HepG2 (cell line): ENCODE results near the gene MAP2K2. TPM values are rescaled to one million over a fixed set of nuclear protein-coding genes. Genes with fewer than 3 reads are reported as not detected.

Source experiments
- ETV5 ChIP-seq: IDR thresholded peaks from 2 replicates; pipeline ENCODE4 v1.6.1; 2018; ENCODE audit warnings: missing biosample characterization, missing genetic modification reagents, inconsistent platforms, borderline replicate concordance
- GPN1 ChIP-seq: sonication (generic); formaldehyde crosslinking; IDR thresholded peaks from 2 replicates; pipeline ENCODE4 v1.5.1; 2020; ENCODE audit warnings: missing genetic modification reagents, borderline replicate concordance
- HNF4G ChIP-seq, 2 experiments: sonication (generic) in 1 of 2; formaldehyde crosslinking in 1 of 2; IDR thresholded peaks; 2 replicates each; pipeline versions ENCODE4 v1.4.0 to v1.6.1; 2011 to 2020; ENCODE audit warnings: borderline replicate concordance in 2 of 2, low read depth in 2 of 2, mild to moderate bottlenecking in 2 of 2, low read length in 1 of 2, missing genetic modification reagents in 1 of 2, moderate library complexity in 1 of 2
- HNRNPK ChIP-seq: fragments of 200-400 bp; formaldehyde crosslinking; IDR thresholded peaks from 2 replicates; pipeline ENCODE4 v1.6.1; 2018; ENCODE audit warnings: low read length, low read depth, moderate library complexity, mild to moderate bottlenecking; ENCODE audit not compliant: poor library complexity, severe bottlenecking
- JDP2 ChIP-seq: sonication (generic); formaldehyde crosslinking; IDR thresholded peaks from 2 replicates; pipeline ENCODE4 v1.8.1; 2022; ENCODE audit warnings: missing genetic modification reagents, borderline replicate concordance
- KDM5B ChIP-seq: sonication (generic); formaldehyde crosslinking; IDR thresholded peaks from 2 replicates; pipeline ENCODE4 v1.4.0; 2020; ENCODE audit warnings: missing genetic modification reagents, mild to moderate bottlenecking, borderline replicate concordance
- KDM6A ChIP-seq: IDR thresholded peaks from 2 replicates; pipeline ENCODE4 v1.6.1; 2016; ENCODE audit warnings: low read depth
- NFYB ChIP-seq: sonication (generic); formaldehyde crosslinking; IDR thresholded peaks from 2 replicates; pipeline ENCODE4 v1.4.0; 2020; ENCODE audit warnings: missing genetic modification reagents
- SMAD3 ChIP-seq: sonication (generic); formaldehyde crosslinking; IDR thresholded peaks from 2 replicates; pipeline ENCODE4 v1.4.0; 2020; ENCODE audit warnings: missing genetic modification reagents
- SMARCE1 ChIP-seq: fragments of 450-650 bp; IDR thresholded peaks from 2 replicates; pipeline ENCODE4 v1.6.1; 2017; ENCODE audit warnings: borderline replicate concordance
- SP2 ChIP-seq: sonication (generic); formaldehyde crosslinking; IDR thresholded peaks from 2 replicates; pipeline ENCODE4 v1.5.1; 2020; ENCODE audit warnings: mild to moderate bottlenecking, missing genetic modification reagents
- TARDBP ChIP-seq: sonication (generic); formaldehyde crosslinking; IDR thresholded peaks from 2 replicates; pipeline ENCODE4 v1.8.0; 2022; ENCODE audit warnings: mild to moderate bottlenecking, missing genetic modification reagents
- ZBTB7A ChIP-seq: sonication (generic); formaldehyde crosslinking; IDR thresholded peaks from 2 replicates; pipeline ENCODE4 v1.8.0; 2022; ENCODE audit warnings: mild to moderate bottlenecking, missing genetic modification reagents
- ZBTB7B ChIP-seq: sonication (generic); formaldehyde crosslinking; IDR thresholded peaks from 2 replicates; pipeline ENCODE4 v1.4.0; 2020; ENCODE audit warnings: missing genetic modification reagents
- ZNF34 ChIP-seq: sonication (generic); formaldehyde crosslinking; IDR thresholded peaks from 2 replicates; pipeline ENCODE4 v1.4.0; 2020; ENCODE audit warnings: mild to moderate bottlenecking, missing genetic modification reagents, borderline replicate concordance
- ZNF431 ChIP-seq: sonication (generic); formaldehyde crosslinking; IDR thresholded peaks from 2 replicates; pipeline ENCODE4 v1.9.0; 2022; ENCODE audit warnings: missing genetic modification reagents, low read depth, mild to moderate bottlenecking, borderline replicate concordance
- ZNF441 ChIP-seq: sonication (generic); formaldehyde crosslinking; IDR thresholded peaks from 2 replicates; pipeline ENCODE4 v1.7.0; 2021; ENCODE audit warnings: missing genetic modification reagents, borderline replicate concordance
- ZNF546 ChIP-seq: sonication (generic); formaldehyde crosslinking; conservative IDR thresholded peaks from 2 replicates; pipeline ENCODE4 v1.8.1; 2023; ENCODE audit warnings: mild to moderate bottlenecking, missing genetic modification reagents
- ZNF749 ChIP-seq: sonication (generic); formaldehyde crosslinking; IDR thresholded peaks from 2 replicates; pipeline ENCODE4 v1.8.0; 2022; ENCODE audit warnings: mild to moderate bottlenecking, missing genetic modification reagents, moderate library complexity, borderline replicate concordance
- polyA plus RNA-seq, 8 experiments: library from polyadenylated mRNA; depleted of rRNA in 3 of 8; stranded (reverse) in 7 of 8; unstranded in 1 of 8; fragments of >200 nt; fragmentation: Illumina TruSeq in 4 of 8; extraction: Trizol in 4 of 8; gene quantifications; 2 replicates each; pipeline versions ENCODE4 v1.2.1 to v1.2.3, GENCODE V29; 2011 to 2016; ENCODE audit warnings: low read depth in 4 of 8, missing spikeins in 1 of 8, mixed read lengths in 1 of 8; ENCODE audit not compliant: insufficient read depth in 1 of 8
- total RNA-seq, 5 experiments: library from RNA; depleted of rRNA; stranded (reverse); fragments of >200 nt; fragmentation: Illumina TruSeq; extraction: Trizol; gene quantifications; 2 replicates each; pipeline ENCODE4 v1.2.3, GENCODE V29; 2016; ENCODE audit warnings: low read depth in 1 of 5
- TF ChIP-seq, protein P1 (sequence below): sonication (generic); formaldehyde crosslinking; IDR thresholded peaks from 2 replicates; pipeline ENCODE4 v1.8.1; 2022; ENCODE audit warnings: low read depth, mild to moderate bottlenecking, missing genetic modification reagents
- TF ChIP-seq, protein P2 (sequence below): fragments of 450-650 bp; IDR thresholded peaks from 2 replicates; pipeline ENCODE4 v1.6.1; 2016

Gene MAP2K2
- total and polyA plus RNA-seq, 2 of the 13 experiments (the other 11 are each of a cell fraction or from before 2014, with no cell fraction given), result 70.3 to 80.9 TPM

DNA sequence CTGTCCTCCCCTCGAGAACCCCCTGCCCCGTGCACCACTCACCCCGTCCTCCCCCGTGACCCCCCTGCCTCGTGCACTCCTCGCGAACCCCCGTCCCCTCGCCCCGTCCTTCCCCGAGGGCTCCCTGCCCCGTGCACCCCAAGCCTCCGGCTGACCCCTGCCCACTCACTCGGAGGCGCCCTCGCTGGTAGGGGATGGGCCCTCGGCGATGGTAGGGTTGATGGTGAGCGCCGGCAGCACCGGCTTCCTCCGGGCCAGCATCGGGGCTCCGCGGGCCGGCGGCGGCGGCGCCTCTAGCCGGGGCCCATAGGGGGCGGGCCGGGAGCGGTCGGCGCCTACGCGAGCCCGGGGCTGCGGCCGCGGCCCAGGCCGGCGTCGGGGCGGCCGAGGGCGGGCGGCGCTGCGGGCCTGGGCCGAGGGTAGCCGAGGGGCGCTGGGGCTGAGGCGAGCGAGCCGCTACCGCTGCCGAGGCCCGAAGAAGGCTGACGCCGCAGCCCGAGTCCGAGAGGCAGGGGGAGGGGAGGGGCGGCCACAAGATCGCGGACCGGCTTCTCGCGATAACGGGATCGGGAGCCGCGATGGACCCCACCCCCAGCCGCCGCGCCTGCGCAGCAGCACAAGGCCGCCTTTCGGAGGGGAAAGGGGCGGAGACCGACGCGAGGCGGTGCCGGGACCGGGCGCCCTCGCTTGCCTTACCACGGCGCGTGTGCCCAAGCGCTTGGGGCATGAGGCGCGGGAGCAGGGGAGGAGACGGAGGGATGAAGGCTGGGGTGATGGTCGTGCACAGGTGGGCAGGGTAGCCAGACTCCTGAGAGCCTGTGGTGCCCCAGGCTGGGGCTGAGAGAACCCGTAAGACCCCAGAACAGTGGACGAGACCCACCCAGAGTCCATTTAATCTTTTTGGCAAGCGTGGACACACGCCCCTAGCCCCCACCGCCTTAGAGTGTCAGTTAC lies at the start of gene MAP2K2 (continued):
- TF ChIP-seq ETV5 (CRISPR knock-in tag), result peak; percentile 54; the same call in 1 of the 2 replicates
- peak; percentile 98 for TF ChIP-seq HNRNPK
- TF ChIP-seq ZNF431 (CRISPR knock-in tag), result no peak; the same call in 1 of the 2 replicates
- no peak for TF ChIP-seq HNF4G (IDR thresholded peaks at IDR 0.05; ENCODE audit: borderline replicate concordance, low read depth, low read length)
- TF ChIP-seq HNF4G (CRISPR knock-in tag; IDR thresholded peaks at IDR 0.05; ENCODE audit: borderline replicate concordance, low read depth), result no peak; the same call in 1 of the 2 replicates
- TF ChIP-seq ZNF441 (CRISPR knock-in tag), result 0 out of 2 replicates have a peak, but pooled peaks have one; percentile 37
- TF ChIP-seq NFYB, result no peak
- TF ChIP-seq, protein P1, sequence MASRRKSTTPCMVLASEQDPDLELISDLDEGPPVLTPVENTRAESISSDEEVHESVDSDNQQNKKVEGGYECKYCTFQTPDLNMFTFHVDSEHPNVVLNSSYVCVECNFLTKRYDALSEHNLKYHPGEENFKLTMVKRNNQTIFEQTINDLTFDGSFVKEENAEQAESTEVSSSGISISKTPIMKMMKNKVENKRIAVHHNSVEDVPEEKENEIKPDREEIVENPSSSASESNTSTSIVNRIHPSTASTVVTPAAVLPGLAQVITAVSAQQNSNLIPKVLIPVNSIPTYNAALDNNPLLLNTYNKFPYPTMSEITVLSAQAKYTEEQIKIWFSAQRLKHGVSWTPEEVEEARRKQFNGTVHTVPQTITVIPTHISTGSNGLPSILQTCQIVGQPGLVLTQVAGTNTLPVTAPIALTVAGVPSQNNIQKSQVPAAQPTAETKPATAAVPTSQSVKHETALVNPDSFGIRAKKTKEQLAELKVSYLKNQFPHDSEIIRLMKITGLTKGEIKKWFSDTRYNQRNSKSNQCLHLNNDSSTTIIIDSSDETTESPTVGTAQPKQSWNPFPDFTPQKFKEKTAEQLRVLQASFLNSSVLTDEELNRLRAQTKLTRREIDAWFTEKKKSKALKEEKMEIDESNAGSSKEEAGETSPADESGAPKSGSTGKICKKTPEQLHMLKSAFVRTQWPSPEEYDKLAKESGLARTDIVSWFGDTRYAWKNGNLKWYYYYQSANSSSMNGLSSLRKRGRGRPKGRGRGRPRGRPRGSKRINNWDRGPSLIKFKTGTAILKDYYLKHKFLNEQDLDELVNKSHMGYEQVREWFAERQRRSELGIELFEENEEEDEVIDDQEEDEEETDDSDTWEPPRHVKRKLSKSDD (CRISPR knock-in tag), result 0 out of 2 replicates have a peak, but pooled peaks have one; percentile 28
- TF ChIP-seq SP2 (CRISPR knock-in tag), result peak; percentile 34; the same call in 1 of the 2 replicates
- TF ChIP-seq, protein P2, sequence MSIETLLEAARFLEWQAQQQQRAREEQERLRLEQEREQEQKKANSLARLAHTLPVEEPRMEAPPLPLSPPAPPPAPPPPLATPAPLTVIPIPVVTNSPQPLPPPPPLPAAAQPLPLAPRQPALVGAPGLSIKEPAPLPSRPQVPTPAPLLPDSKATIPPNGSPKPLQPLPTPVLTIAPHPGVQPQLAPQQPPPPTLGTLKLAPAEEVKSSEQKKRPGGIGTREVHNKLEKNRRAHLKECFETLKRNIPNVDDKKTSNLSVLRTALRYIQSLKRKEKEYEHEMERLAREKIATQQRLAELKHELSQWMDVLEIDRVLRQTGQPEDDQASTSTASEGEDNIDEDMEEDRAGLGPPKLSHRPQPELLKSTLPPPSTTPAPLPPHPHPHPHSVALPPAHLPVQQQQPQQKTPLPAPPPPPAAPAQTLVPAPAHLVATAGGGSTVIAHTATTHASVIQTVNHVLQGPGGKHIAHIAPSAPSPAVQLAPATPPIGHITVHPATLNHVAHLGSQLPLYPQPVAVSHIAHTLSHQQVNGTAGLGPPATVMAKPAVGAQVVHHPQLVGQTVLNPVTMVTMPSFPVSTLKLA, result peak; percentile 19; the same call in 1 of the 2 replicates
- TF ChIP-seq SMARCE1, result no peak
- peak; percentile 61; the same call in 1 of the 2 replicates for TF ChIP-seq TARDBP (CRISPR knock-in tag)
- TF ChIP-seq ZBTB7B, result peak; percentile 56; the same call in 1 of the 2 replicates
- peak; percentile 94; the same call in 1 of the 2 replicates for TF ChIP-seq KDM5B (CRISPR knock-in tag)
- no peak for TF ChIP-seq KDM6A (CRISPR knock-in tag)
- peak; percentile 81 for TF ChIP-seq ZNF749 (CRISPR knock-in tag)
- peak; percentile 24; the same call in 1 of the 2 replicates for TF ChIP-seq SMAD3
- TF ChIP-seq ZNF546 (CRISPR knock-in tag), result peak; percentile 84
- TF ChIP-seq ZBTB7A, result peak; percentile 84; the same call in 1 of the 2 replicates
- no peak for TF ChIP-seq JDP2 (CRISPR knock-in tag)
- TF ChIP-seq GPN1 (CRISPR knock-in tag), result no peak
- TF ChIP-seq ZNF34 (CRISPR knock-in tag), result no peak
